ENCODE results near the gene PCBP3. TPM values are rescaled to one million over a fixed set of nuclear protein-coding genes. Genes with fewer than 3 reads are reported as not detected.
A peak's percentile ranks its signal among the peaks of the same experiment; 100 is the strongest.

The PCBP3 gene
- total and polyA plus RNA-seq, 2 of the 8 experiments (the other 6 are each of a cell fraction or from before 2014, with no cell fraction given), result 3.5 to 6.3 TPM

DNA sequence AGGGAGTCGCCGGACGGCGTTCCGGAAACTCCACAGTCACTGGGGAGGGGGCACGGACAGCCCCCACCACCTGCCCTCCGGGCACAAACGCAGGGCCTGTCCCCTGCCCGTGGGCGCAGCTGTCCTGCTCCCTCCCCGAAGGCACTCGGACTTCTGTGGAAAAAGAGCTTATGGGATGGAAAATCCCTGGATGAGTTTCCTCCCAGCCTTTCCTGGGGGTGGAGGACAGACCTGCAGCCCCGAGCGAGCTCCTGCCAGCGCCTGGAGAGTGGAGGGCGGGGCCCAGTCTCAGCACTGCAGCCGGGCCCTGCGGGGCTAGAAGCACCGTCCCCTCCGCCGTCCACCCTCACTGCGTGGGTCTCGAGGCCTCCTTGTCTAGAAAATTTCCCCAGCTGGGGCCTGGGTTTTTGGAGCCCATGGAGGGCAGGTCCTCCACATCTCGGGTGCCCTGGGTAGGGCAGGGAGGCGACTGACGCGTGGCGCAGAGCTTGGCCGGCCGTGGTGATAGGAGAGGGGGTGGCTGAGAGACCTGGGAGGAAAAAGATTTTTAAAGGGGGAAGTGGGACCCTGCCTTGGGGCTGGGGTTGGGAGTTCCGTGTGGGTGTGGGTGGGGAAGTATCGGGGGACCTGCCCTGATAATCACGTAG, 331.6 kb downstream of the PCBP3 start:
- H2BK12ac ChIP-seq (ENCODE audit: low read depth, low read length), result peak overlapping the region; percentile 92; the same call in 1 of the 2 replicates
- ChIA-PET POLR2A (ENCODE audit: partially characterized antibody) (interaction anchor here (0.9 kb wide), 2 partner anchors 166 to 168 kb away, joined by 3 read pairs; no protein-coding TSS in a partner anchor), CTCF (ENCODE audit: partially characterized antibody) (interaction anchor here (0.8 to 1.3 kb wide), 3 partner anchors 124 to 168 kb away, joined by 3 to 4 read pairs (median 3); no protein-coding TSS in a partner anchor)
- peak overlapping the region; percentile 59 for H4K8ac ChIP-seq (ENCODE audit: extremely low read depth, insufficient read depth, low read length)
- peak overlapping the region; percentile 99 for H4K91ac ChIP-seq (replicated peaks; ENCODE audit: insufficient read length, low read length)
- FAIRE-seq (no peak), DNase-seq (ENCODE audit: low read depth in 1 of 2, low spot score in 2 of 2) (peak in 1 of 2 experiments; percentile 68)
- H2AK5ac ChIP-seq (ENCODE audit: low read depth, low read length), result no peak overlapping the region
- H2AFZ ChIP-seq (ENCODE audit: low read length), result no peak overlapping the region
- H3K27me3 ChIP-seq (replicated peaks in 1 of 4; ENCODE audit: control insufficient read depth in 3 of 4, extremely low read depth in 1 of 4, insufficient read depth in 3 of 4, low read length in 3 of 4), result peaks cover 0 to 26% (median 11%) of the 10 kb centered on the region in 4 experiments; a peak in 4 of 7 replicates
- H3K56ac ChIP-seq (replicated peaks; ENCODE audit: insufficient read length, low read depth, low read length), result peak overlapping the region; percentile 90
- H2BK120ac ChIP-seq (replicated peaks; ENCODE audit: low read depth, low read length), result peak overlapping the region; percentile 94
- H3K27ac ChIP-seq (ENCODE audit: low read depth, low read length), result no peak overlapping the region
- H3K4me2 ChIP-seq (ENCODE audit: insufficient read depth in 1 of 2, low read depth in 2 of 2, low read length in 2 of 2), result peak overlapping the region; percentile 97
- no peaks in the 10 kb centered on the region for H3K79me1 ChIP-seq (ENCODE audit: low read depth, low read length)
- no peak overlapping the region; a peak in 1 of 7 replicates for H3K9ac ChIP-seq (replicated peaks in 1 of 4; ENCODE audit: extremely low read depth in 1 of 4, low read depth in 3 of 4, low read length in 3 of 4)
- H4K20me1 ChIP-seq (replicated peaks in 1 of 2; ENCODE audit: control insufficient read depth in 1 of 2, insufficient read depth in 2 of 2, low read length in 2 of 2), result no peaks in the 10 kb centered on the region
- no peaks in the 10 kb centered on the region for H3K36me3 ChIP-seq (ENCODE audit: control insufficient read depth in 2 of 4, insufficient read depth in 4 of 4, low read length in 3 of 4)
- peak overlapping the region; percentile 42 to 71 (median 60) for H3K4me3 ChIP-seq (ENCODE audit: extremely low read depth in 1 of 4, insufficient read depth in 2 of 4, low read depth in 3 of 4, low read length in 4 of 4)
- H3K23ac ChIP-seq (ENCODE audit: insufficient read length), result no peak overlapping the region
- peak overlapping the region; percentile 72 for H4K5ac ChIP-seq (ENCODE audit: insufficient read length, low read depth, low read length)
- no peaks in the 10 kb centered on the region for H3K79me2 ChIP-seq (ENCODE audit: control insufficient read depth in 1 of 2, insufficient read depth in 2 of 2, low read length in 2 of 2)
- 0 out of 2 replicates have a peak overlapping the region, but pooled peaks have one; percentile 8 for H2BK15ac ChIP-seq (ENCODE audit: low read length)
- H3K4ac ChIP-seq (replicated peaks; ENCODE audit: insufficient read length, low read depth, low read length), result peak overlapping the region; percentile 99
- no peaks in the 10 kb centered on the region for H3K9me3 ChIP-seq (ENCODE audit: insufficient read depth in 2 of 2, low read depth in 1 of 2, low read length in 1 of 2)
- no peak overlapping the region; the same call in 1 of the 2 replicates for H2BK20ac ChIP-seq (ENCODE audit: low read length)
- H3K23me2 ChIP-seq (ENCODE audit: low read depth, low read length), result peaks cover 26% of the 10 kb centered on the region; the same call in 1 of the 2 replicates
- H3K14ac ChIP-seq (ENCODE audit: insufficient read length), result no peak overlapping the region
- WGBS, 2 experiments (ENCODE audit: extremely low coverage in 1 of 2, insufficient coverage in 1 of 2, insufficient read length in 1 of 2, insufficient replicate concordance in 2 of 2, low coverage in 1 of 2, low lambda C conversion rate in 2 of 2, missing lambda C conversion rate in 1 of 2), result 2% methylated on average over 29 of the region's 33 CpGs; no CpG with 5 or more reads in 1 of the 2 experiments
- peak overlapping the region; percentile 78; the same call in 1 of the 2 replicates for H2BK5ac ChIP-seq (ENCODE audit: low read depth, low read length)
- H3K4me1 ChIP-seq (replicated peaks in 1 of 4; ENCODE audit: control insufficient read depth in 3 of 4, insufficient read depth in 4 of 4, low read length in 3 of 4), result peaks cover 0 to 35% (median 20%) of the 10 kb centered on the region in 4 experiments; a peak in 6 of 7 replicates
- peak overlapping the region; percentile 99 for H3K18ac ChIP-seq (ENCODE audit: extremely low read depth, low read length)
- no peak for TF ChIP-seq RFX5 (IDR thresholded peaks at IDR 0.05; ENCODE audit: borderline replicate concordance, low read depth, low read length)
- TF ChIP-seq GTF2F1 (IDR thresholded peaks at IDR 0.05; ENCODE audit: borderline replicate concordance, low read depth, low read length), result no peak
- TF ChIP-seq SRF (IDR thresholded peaks at IDR 0.05; ENCODE audit: low read depth, low read length), result no peak
- TF ChIP-seq SAP30 (IDR thresholded peaks at IDR 0.05; ENCODE audit: insufficient read depth, insufficient replicate concordance, low read length), result no peak
- TF ChIP-seq KDM1A (IDR thresholded peaks at IDR 0.05; ENCODE audit: borderline replicate concordance, low read length), result no peak
- TF ChIP-seq, protein P1, sequence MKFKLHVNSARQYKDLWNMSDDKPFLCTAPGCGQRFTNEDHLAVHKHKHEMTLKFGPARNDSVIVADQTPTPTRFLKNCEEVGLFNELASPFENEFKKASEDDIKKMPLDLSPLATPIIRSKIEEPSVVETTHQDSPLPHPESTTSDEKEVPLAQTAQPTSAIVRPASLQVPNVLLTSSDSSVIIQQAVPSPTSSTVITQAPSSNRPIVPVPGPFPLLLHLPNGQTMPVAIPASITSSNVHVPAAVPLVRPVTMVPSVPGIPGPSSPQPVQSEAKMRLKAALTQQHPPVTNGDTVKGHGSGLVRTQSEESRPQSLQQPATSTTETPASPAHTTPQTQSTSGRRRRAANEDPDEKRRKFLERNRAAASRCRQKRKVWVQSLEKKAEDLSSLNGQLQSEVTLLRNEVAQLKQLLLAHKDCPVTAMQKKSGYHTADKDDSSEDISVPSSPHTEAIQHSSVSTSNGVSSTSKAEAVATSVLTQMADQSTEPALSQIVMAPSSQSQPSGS (IDR thresholded peaks at IDR 0.05; ENCODE audit: low read length), result no peak
- TF ChIP-seq KDM5A (IDR thresholded peaks at IDR 0.05; ENCODE audit: low read length), result no peak
- no peak; the same call in 1 of the 2 replicates for TF ChIP-seq JUND (IDR thresholded peaks at IDR 0.05; ENCODE audit: low read length)
- TF ChIP-seq YY1 (IDR thresholded peaks at IDR 0.05; ENCODE audit: low read depth, low read length), result no peak
- TF ChIP-seq POLR2A (IDR thresholded peaks at IDR 0.05; ENCODE audit: control extremely low read depth in 1 of 2, low read depth in 2 of 2, low read length in 2 of 2), result no peak
